Right atrium auricular region (tissue), 2 donors: ENCODE results near the gene TEN1. TPM values are rescaled to one million over a fixed set of nuclear protein-coding genes. Genes with fewer than 3 reads are reported as not detected.
A peak's percentile ranks its signal among the peaks of the same experiment; 100 is the strongest.

Source experiments
- DNase-seq: peaks from one replicate; pipeline ENCODE4 v3.0.0-alpha.2; 2019; ENCODE audit warnings: low spot score
- H3K27ac ChIP-seq, 2 donors: fragments of 200-600 bp; sonication (generic); 1 replicate in 1 of 2; 2 replicates in 1 of 2; pipeline ENCODE4 v1.5.1; 2016 to 2019
- H3K27me3 ChIP-seq, 2 donors: fragments of 200-600 bp; sonication (generic); one replicate each; pipeline versions ENCODE4 v1.5.1 to v1.6.0; 2017 to 2019
- H3K36me3 ChIP-seq: fragments of 200-600 bp; sonication (generic); one replicate; pipeline ENCODE4 v1.5.1; 2016
- H3K4me1 ChIP-seq, 2 donors: fragments of 200-600 bp; sonication (generic); one replicate each; pipeline versions ENCODE4 v1.5.1 to v1.6.0; 2017 to 2019
- H3K4me3 ChIP-seq, 2 donors: fragments of 200-600 bp; sonication (generic); 1 replicate in 1 of 2; 2 replicates in 1 of 2; pipeline ENCODE4 v1.5.1; 2017 to 2019; ENCODE audit warnings: mild to moderate bottlenecking in 1 of 2, moderate library complexity in 1 of 2
- H3K9me3 ChIP-seq, 2 donors: fragments of 200-600 bp; sonication (generic); one replicate each; pipeline ENCODE4 v1.5.1; 2019
- total RNA-seq, 2 donors: library from RNA; depleted of rRNA; stranded (reverse); fragments of >200 nt; gene quantifications; one replicate each; pipeline ENCODE4 v1.1.0, GENCODE V29; 2016
- TF ChIP-seq, protein P1 (sequence below), 2 donors: fragments of 200-600 bp; sonication (generic); IDR thresholded peaks; one replicate each; pipeline ENCODE4 v1.5.1; 2019; ENCODE audit warnings: antibody characterized with exemption in 2 of 2

TEN1 gene, protein sequence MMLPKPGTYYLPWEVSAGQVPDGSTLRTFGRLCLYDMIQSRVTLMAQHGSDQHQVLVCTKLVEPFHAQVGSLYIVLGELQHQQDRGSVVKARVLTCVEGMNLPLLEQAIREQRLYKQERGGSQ
- total RNA-seq: 10 to 100 TPM in 1 of 2 donors, 1 to 10 TPM in 1; 8.8 to 14.0 TPM

DNA sequence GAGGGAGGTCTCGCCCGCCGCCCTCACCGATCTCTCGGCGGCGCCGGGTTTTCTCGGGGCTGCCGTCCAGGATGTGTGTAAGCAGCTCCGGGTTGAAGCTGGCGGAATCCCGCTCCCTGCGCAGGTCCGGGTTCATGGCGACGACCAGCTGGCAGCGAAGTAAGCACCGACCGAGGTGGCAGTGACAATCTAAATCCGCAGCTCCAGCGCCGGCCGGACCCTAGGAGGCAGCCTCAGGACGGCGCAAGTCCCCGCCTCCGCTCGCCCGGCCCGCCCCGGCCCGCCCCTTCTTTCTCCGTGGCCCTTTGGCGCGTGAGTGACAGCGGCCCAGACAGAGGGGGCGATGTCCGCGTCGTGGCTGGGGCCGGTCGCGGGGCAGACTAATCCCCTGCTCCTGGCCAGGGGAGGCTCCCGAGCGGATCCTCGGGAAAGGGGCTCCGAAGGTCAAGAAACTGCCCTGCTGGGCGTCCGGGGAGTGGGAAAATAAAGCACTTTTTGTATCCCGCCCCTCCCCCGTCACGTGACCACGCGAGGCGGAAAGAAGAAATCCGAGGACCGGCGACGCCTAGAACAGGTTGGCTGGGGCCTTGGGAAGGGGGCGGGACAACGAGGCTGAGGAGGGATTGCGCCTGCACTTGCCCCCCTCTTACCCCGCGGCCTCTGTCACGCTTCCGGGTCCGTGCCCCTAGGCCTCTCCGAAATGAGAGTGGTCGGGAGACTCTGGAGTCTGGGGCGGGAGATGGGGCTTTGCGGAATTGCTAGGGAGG lies at the start of gene TEN1, which contains the start of gene ACOX1:
TSS of gene TEN1 (plus strand) at position 303 of the 767 bp plus-strand sequence. CDS start 6,953 bp downstream, outside the sequence.
TSS of gene ACOX1 (minus strand) at position 229 of the 767 bp plus-strand sequence. CDS start at position 136, 93 bp downstream.
- DNase-seq: peak; percentile 98
- no peaks in the 10 kb centered on the region for H3K36me3 ChIP-seq
- TF ChIP-seq, protein P1, sequence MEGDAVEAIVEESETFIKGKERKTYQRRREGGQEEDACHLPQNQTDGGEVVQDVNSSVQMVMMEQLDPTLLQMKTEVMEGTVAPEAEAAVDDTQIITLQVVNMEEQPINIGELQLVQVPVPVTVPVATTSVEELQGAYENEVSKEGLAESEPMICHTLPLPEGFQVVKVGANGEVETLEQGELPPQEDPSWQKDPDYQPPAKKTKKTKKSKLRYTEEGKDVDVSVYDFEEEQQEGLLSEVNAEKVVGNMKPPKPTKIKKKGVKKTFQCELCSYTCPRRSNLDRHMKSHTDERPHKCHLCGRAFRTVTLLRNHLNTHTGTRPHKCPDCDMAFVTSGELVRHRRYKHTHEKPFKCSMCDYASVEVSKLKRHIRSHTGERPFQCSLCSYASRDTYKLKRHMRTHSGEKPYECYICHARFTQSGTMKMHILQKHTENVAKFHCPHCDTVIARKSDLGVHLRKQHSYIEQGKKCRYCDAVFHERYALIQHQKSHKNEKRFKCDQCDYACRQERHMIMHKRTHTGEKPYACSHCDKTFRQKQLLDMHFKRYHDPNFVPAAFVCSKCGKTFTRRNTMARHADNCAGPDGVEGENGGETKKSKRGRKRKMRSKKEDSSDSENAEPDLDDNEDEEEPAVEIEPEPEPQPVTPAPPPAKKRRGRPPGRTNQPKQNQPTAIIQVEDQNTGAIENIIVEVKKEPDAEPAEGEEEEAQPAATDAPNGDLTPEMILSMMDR (IDR thresholded peaks at IDR 0.05): peak; percentile 31 to 55
- peaks cover 0 to 55% of the 10 kb centered on the region in 2 donors for H3K4me1 ChIP-seq
- H3K9me3 ChIP-seq: no peaks in the 10 kb centered on the region
- H3K27ac ChIP-seq: peak within 1 kb of the TSS; percentile 97 to 98
- H3K27me3 ChIP-seq: no peaks in the 10 kb centered on the region
- H3K4me3 ChIP-seq: peak within 1 kb of the TSS; percentile 79 to 87

DNA sequence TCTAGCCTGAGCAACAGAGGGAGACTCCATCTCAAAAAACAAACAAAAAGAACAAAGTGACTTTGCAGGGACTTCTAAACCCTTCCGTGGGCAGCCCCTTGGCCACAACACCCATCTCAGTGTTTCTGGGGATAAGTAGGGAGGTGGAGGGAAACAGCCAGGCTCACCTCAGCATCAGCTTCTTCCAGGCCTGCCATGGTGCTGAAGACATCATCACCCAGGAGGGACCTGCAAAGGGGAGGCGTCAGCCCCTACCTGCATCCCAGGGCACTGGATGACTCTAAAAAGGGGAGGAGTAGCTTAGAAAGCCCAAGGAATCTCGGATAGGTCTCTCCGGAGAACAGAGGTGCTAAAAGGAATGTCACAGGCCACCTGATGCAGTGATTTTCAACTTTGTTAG lies 48.0 kb upstream of the TEN1 start:
- no peak overlapping the region for H3K27ac ChIP-seq
- no peak overlapping the region for H3K4me3 ChIP-seq
- no peak for DNase-seq
- no peaks in the 10 kb centered on the region for H3K27me3 ChIP-seq
- TF ChIP-seq, protein P1 (IDR thresholded peaks at IDR 0.05): no peak
- no peaks in the 10 kb centered on the region for H3K4me1 ChIP-seq
- H3K9me3 ChIP-seq: no peaks in the 10 kb centered on the region
- no peaks in the 10 kb centered on the region for H3K36me3 ChIP-seq

DNA sequence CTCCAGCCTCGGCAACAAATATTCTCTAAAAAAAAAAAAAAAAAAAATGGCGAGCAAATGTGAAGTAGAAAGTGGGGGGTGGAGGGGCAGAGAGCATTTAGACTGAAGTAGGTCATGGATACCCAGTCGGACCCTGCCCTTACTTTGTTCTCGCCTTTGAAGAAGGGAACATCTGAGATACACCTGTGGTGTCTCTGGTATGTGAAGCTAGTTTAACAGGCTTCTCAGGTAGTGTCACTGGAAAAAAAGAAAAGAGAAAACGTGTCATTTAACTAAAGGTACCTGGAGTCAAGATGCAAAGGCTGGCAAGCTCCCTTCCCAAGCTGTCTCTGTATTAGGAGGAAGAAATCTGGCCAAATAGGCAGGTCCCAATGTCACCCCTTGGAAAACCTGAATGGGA lies 46.2 kb upstream of the TEN1 start:
- Histone ChIP-seq H3K9me3 (no peaks in the 10 kb centered on the region), H3K27me3 (no peaks in the 10 kb centered on the region), H3K4me1 (no peaks in the 10 kb centered on the region), H3K4me3 (no peak overlapping the region), H3K36me3 (no peaks in the 10 kb centered on the region), H3K27ac (no peak overlapping the region)
- no peak for DNase-seq
- TF ChIP-seq, protein P1 (IDR thresholded peaks at IDR 0.05): no peak

DNA sequence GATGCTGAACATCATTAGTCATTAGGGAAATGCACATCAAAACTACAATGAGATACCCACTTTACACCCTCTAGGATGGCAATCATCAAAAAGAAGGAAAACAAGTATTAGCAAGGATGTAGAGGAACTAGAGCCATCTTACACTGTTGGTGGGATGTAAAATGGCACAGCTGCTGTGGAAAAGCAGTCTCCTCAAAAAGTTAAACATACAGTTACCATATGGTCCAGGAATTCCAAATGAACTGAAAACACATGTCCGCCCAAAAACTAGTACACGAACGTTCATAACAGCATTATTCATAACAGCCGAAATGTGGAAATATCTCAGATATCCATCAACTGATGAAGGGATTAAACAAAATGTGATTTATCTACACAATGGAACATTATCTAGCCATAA lies 45.2 kb upstream of the TEN1 start:
- H3K27me3 ChIP-seq: no peaks in the 10 kb centered on the region
- no peak overlapping the region for H3K4me3 ChIP-seq
- no peak for DNase-seq
- H3K4me1 ChIP-seq: no peaks in the 10 kb centered on the region
- no peak overlapping the region for H3K27ac ChIP-seq
- H3K36me3 ChIP-seq: no peaks in the 10 kb centered on the region
- TF ChIP-seq, protein P1 (IDR thresholded peaks at IDR 0.05): no peak
- H3K9me3 ChIP-seq: no peaks in the 10 kb centered on the region

DNA sequence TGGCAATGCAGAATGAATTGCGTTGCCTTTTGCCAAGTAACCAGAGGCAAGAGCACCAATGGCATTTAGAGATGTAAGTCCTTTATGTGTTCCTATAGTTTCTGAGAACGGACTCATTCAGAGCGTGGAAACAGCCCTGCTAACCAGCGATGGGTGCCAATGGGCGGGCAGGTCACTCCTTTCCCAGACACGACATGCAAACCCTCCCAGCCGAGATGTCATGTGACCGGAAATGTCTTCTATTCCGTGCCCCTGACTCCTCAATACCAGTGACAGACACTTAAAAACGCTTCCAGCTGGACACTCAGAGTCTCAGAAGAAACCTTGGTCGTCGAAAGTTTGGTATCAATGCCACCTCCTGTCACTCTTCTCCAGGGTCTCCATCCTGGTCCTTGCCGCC lies 41.4 kb upstream of the TEN1 start:
- TF ChIP-seq, protein P1 (IDR thresholded peaks at IDR 0.05): no peak
- Histone ChIP-seq H3K4me3 (no peak overlapping the region), H3K27ac (no peak overlapping the region), H3K36me3 (no peaks in the 10 kb centered on the region), H3K4me1 (peaks cover 0 to 15% of the 10 kb centered on the region in 2 donors), H3K9me3 (no peaks in the 10 kb centered on the region), H3K27me3 (no peaks in the 10 kb centered on the region)
- no peak for DNase-seq
